NCI-H128 (cell line): ENCODE measurements around the gene HPS1.

Experiments
- DNase-seq: peaks from one replicate; lab custom pipeline; 2025; ENCODE audit not compliant: unreplicated experiment; lab: John Stamatoyannopoulos, UW

The HPS1 gene

DNA sequence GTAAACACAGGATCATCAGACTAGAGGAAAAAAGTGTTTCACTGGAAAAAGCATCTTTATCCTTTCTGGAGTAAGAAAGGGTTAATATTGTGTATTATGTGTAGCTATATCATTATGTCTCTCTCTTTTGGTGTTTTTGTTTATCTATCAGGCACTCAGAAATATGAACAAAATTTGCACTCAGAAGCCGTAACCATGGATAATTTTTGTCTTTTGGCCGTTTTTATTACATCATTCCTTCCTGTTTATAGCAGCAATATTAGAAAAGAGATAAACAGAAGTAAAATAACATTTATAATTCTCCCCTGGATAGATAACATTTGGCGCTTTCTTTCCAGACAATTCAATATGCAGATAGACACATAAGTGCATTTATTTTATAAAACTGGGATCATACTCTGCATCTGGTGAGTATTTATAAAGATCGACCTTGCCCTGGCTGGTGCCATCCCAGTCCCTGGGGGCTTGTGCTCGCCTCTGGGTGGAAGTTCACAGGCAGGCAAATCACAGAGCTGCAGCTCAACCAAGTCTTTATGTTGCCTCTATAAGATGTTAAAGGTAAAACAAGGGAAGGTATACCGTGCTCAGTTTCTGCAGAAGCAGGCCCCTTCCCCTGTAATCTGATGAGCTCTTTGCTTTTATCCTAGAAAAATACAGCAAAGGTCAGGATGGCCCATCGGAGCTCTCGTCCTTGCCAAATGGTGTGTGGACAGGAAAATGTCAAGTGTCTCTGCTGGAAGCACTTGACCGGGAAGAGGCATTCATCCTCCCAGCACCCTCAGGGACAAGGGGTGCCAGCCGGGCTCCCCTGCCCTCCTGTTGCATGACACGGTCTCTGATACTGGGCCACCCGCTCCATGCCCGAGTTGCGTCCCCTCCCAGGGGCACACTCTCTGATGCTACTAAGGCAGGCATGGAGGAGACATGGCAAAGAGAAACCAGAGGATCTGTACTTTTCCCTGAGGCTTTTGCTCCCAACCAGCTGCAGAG, 75.6 kb downstream of the HPS1 start:
- no peak for DNase-seq

DNA sequence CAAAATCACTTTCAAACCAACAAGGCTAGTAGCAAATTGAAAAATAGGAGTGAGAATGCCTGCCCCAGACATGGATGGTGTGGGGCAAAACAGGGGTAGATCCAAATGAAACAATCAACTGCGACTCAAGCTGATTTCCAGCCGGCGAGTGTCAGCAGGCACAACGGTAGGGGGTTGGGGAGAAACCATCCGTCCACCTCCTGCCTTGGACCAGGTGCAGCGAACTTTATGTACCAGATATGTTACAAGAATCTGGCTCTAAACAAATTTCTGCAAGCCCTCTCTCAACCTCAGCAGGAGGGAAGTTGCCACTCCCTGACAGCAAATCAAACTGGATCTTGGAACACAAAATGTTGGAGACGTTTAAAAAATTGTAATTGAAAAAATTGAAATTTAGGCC, 76.9 kb downstream of the HPS1 start:
- no peak for DNase-seq

DNA sequence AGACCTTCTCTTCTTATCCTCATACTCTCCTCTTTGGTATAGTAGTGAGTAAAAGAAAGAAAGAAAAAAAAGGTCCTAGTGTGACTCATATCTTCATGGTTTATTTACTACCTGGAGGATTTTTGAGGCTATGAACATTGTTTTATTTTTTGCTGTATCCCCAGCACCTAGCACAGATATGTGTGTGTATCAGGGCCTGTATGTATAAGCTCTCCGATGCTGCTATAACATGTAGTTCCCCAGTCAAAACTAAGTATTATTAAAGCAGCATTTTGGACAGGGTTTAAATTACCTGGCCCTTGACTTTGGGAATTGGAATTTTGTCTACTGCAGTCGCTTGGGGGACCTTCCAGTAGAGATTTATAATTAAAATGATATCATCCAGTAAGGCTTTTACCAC, 78.1 kb downstream of the HPS1 start:
- no peak for DNase-seq

DNA sequence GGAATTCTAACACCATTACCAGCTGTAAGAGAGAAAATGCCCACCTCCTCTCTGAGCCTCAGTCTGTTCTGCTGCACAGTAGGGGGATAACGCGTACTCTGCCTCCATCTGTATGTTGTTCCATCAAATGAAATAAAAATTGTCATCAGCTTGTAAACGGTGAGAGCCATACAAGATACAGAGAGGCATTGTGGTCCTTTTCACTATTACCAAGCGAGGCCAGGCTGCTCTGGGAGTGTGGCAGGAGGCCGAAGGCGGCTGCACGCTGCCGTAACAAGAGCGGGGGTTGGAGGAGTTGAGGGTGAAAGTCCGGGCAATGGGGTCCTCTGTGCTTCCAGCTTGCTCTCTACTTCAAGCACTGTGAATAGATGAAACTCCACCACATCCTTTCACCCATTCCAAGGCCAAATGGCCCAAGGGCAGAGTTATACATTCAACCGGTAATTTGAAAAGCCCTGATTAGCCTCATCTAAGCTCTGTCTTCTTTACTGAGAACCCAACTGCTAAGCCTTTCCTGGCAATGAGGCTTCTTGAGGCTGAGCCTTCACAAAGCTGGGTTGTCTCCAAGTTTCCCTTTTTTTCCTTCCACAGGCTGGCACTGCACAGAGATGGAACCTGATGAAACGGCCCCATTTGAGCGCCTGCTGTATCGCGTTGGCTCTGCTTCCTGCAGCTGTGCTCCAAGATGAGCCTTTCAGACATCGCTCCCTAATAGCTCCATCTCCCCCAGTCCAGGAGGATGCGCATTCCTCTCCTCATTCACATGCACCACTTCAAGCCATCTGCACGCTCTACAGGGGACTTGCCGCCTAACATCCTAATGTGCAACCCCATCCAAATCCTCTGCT, 78.9 kb downstream of the HPS1 start:
- DNase-seq = no peak
